ENCODE data around the gene CHRM5.
A peak's percentile ranks its signal among the peaks of the same experiment; 100 is the strongest.

CHRM5 gene

DNA sequence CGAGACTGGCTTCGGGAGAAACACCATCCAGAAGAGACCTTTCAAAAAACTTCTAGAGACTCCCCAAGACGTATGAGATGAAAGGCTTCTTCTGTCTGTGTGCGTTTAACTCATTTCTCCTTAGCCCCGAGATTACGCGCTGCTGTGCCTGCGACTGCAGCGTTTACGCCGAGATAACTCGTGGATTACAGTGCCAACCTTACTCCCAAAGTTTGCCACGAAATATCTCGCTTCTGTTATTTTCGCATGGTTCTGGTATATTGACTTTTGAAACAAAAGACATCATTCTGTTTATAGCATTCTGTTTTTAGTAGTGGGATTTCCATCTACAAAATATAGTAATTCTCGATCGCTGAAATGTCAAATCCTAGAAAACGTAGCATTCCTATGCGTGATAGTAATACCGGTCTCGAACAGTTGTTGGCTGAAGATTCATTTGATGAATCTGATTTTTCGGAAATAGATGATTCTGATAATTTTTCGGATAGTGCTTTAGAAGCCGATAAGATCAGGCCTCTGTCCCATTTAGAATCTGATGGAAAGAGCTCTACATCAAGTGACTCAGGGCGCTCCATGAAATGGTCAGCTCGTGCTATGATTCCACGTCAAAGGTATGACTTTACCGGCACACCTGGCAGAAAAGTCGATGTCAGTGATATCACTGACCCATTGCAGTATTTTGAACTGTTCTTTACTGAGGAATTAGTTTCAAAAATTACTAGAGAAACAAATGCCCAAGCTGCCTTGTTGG, 134.1 kb downstream of the CHRM5 start:
- no peak for DNase-seq

DNA sequence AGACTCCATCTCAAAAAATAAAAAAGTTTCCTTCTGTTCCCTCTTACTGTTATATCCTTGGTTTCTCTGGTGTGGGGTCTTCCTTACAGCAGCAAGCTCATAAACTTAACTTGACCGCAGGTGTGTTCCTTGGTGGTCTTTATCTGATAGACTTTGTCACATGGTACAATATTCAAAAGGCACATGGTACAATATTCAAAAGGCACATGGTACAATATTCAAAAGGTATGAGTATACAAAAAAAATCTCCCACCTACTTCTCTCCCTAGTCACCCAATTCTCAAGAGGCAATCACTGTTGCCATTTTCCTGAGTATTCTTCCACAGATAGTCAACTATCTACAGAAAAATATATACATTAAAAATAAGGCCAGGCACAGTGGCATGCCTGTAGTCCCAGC, 138.1 kb downstream of the CHRM5 start:
- no peak for DNase-seq

DNA sequence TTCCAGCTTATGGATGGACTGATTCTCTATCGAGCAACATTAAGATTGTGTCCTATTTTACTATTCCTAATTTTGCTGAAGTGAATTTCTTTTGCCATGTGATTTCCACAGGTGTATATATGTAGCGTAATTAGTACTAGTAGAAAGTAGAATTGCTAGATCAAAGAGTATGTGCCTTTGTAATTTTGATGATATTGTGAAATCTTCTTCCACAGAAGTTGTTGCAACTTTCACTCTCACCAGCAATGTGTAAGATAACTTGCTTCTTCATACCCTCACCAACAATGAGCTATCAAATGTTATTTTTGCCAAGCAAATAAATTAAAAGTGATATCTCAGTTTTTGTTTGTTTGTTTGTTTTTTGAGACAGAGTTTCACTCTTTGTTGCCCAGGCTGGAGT, 139.0 kb downstream of the CHRM5 start:
- no peak for DNase-seq

DNA sequence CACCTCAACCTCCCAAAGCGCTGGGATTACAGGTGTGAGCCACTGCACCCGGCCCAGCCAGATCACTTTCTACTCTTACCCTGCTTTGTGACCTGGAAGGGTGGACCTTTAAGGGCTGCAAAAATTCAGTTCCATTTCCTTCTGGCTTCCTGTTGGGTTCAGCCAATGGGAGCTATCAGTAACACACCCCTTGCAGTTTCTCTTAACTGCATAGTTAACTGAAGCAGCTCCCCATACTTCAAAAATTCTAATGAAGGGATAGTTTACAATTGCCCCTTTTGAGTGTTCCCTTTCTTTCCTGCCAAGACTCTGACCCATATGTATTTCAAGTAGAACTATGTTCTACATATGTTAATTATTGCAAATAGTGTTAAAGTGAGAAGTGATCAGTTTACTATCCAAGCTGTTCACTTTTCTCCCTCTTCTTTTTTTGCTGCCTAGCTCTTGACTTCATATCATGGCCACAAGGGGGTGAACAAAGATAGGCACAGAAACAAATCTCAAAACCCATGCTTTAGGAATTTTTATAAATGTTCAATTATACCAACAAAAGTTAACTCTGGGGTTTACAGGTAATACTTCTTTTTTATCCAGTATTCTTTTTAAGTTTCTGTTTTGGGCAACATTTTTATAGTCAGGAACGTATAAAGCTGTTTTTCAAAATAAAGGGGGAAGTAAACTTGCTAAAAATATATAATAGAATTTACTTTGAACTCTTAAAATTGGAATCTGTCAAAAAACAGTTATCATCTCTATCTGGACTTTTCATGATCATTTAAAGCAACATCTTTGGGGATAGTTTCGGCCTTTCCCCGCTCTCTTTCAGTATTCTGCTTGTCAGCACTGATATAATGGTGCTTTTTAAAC, 141.7 kb downstream of the CHRM5 start:
- DNase-seq, result peak; percentile 10

DNA sequence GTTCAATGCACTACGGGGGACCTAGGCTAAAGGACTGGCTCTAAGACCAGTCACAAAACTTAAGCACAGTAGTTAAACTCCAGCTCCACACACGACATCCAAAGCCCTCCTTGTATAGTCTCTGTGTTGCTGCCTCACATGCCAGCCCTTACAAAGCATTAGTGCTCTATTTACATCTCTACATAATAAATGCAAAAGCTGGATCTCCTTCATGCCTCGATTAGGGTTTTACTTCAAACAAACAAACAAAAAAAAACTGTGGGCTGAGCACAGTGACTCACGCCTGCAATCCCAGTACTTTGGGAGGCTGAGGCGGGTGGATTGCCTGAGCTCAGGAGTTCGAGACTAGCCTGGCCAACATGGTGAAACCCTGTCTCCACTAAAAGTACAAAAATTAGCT, 143.2 kb downstream of the CHRM5 start:
- no peak for DNase-seq

DNA sequence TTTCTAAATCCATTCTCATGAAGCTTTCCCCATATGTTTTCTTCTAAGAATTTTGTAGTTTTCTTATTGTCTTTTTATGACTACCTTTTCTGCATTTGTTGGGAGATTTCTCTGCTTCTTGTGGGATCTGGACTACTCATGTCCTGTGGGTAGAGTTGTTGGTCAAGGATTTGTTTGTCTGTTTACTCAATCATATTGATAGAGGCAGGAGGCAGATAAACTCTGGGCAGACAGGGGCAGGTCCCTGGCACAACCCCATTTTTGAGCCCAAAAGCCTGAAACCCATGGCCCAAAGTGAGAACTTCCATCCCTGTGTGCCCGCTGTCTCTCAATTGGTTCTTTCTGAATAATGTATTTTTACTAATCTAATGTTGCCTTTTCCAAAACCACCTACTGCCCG, 145.9 kb downstream of the CHRM5 start:
- no peak for DNase-seq

DNA sequence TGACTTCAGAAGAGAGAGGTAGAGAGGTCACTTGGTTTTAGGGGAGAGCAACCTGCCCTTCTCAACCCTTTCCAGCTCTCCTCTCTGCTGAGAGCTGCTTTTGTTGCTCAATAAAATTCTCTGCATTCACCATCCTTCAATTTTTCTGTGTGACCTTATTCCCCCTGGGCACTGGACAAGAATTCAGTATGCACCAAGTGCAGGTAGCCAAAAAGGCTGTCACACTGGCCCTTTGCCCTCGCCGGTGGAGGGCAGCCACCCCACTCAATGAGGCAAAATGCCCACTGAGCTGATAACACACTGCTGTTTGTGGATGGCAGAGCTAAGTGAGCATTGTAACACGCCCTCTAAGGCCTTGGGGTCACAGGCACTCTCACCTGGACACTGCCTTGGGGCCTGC, 146.4 kb downstream of the CHRM5 start:
- DNase-seq, result no peak

DNA sequence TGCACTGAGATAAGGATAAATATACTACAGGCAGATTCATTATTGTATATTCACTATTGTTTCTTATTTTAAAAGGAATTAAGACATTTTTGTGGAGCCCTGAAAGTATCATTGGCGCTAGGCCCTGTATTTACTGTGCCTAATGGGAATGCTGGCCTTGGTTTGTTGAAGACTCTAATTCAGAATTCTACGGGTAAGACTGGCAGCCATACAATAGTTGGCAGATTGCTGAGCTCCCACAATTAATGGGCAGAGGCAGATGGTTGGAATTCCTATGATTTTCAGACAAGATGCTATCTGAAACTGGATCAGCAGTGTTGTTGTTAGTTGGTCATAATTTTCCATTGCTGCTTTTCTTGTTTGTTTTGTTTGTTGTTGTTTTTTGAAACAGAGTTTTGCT, 148.3 kb downstream of the CHRM5 start:
- DNase-seq, result peak; percentile 39
